C1 segment of cervical spinal cord (tissue), 14 donors: ENCODE results near the gene ANKRD52.
"Not testable (repeated sequence)": the region's sequence is repeated elsewhere in the genome, so short reads cannot be mapped to it uniquely, and the experiment has no call there.

ENCODE experiments used
- DNase-seq, 14 donors: peaks; one replicate each; lab custom pipeline; 2025; lab: John Stamatoyannopoulos, UW

The ANKRD52 gene

GRCh38 chr12:56258068-56258819 lies at the start of gene ANKRD52:
Gene ANKRD52 (minus strand): TSS chr12:56258384. CDS start chr12:56258269, 115 bp downstream.
- peak; percentile 35 to 85 (median 73) for DNase-seq

DNA sequence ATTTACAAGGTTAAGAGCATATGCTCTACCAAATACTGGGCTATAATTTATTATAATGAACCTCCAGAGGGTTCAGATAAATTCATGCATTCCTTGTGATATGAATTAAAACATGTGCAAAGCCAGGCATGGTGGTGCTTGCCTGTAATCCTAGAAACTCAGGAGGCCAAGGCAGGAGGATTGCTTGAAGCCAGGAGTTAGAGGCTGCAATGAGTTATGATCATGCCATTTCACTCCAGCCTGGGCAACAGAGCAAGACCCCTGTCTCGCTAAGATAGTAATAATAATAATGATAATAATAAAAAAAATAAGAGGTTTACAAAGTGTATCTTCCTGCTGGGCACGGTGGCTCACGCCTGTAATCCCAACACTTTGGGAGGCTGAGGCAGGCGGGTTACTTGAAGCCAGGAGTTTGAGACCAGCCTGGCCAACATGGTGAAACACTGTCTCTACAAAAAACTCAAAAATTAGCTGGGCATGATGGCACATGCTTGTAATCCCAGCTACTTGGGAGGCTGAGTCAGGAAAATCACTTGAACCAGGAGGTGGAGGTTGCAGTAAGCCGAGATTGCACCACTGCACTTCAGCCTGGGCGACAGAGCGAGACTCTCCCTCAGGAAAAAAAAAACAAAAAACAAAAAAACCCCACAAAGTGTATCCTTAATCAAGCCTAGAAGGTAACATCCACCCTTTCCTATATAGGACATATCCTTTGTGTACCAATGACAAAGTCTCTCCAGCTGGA lies 49.2 kb upstream of the ANKRD52 start:
- DNase-seq = no peak

- no peak for DNase-seq
These were observed 46.8 kb upstream of the ANKRD52 start for GRCh38 chr12:56304872-56305590.

GRCh38 chr12:56304276-56304675 lies 46.1 kb upstream of the ANKRD52 start:
- DNase-seq = no peak

DNA sequence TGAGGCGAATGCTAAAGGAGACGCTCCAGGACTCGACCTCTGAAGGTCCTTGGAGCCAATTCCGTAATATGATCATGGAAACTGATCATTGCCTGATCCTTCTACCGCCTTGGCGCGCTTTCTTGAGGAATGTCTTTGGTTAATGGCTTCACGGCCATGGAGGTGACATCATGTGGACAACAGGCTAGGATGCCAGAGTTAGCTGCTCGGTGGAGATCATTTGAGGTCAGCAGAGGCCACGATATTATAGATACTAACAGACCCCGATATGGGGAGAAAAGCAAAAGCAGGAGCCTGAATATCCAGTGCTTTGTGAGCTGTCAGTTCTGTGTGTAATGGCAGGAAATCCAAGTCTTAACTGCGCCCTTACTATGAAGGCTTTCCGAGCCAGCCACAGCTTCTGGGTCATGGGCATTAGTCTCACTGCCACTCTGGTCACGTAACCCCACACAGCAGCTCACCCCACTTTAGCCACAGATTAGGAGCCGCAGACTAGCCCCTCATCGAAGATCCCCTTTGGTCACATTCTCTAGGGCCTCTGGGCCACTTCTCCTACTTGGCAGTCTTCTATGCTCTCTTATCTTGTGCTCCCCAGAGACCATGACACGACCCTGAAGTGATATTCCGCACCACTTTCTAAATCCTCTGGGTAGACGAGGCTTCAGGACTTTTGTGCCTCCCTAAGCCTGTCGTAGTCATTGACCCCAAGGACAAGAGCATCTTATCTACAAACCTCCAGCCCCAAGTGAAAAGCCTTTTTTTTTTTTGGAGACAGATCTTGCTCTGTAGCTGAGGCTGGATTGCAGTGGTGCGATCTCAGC lies 42.7 kb upstream of the ANKRD52 start:
- no peak for DNase-seq

DNA sequence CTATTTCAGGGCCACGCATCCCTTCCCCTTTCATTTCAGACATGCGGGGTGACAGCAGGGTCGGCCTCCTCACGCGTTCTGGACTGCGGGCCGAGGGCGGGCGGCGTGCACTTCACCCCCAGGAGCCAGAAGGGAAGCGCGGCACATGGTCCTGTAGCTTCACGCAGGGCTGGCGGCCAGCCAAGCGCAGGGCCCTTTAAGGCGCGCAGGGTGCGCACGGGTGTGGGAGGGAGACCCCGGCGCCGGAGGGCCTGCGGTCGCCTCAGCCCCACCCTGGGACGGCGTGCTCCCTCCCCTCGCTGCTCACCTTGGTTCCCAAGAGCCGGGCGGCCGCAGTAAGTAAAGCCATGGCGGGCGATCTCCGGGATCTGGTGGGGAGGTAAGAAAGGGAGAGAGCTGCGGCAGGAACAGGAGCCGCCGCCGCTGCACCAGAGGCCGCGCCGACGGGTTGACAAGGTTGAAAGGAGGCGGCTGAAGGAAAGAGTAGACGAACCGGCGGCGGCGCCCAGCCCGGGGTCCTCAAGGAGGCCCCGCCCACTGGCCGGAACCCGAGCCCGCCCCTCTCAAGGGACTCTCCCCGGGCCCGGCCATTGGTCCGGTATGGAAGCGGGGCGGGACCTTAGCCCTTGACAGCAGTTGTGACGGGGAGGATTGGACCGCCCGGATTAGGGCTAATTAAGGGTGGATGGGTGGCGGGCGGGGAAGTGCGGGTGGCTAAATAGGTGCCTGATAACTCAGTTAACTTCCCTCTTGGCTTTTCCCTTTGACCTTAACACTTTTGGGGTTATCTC lies 41.9 kb upstream of the ANKRD52 start, which contains the start of gene CS:
CS (minus strand) TSS at position 478 of the 791 bp plus-strand sequence; CDS start at position 349, 129 bp downstream.
- peak; percentile 56 to 97 (median 91) for DNase-seq

GRCh38 chr12:56299308-56299852 lies 41.2 kb upstream of the ANKRD52 start:
- peak in 2 of 14 donors; percentile 46 to 71 for DNase-seq

DNA sequence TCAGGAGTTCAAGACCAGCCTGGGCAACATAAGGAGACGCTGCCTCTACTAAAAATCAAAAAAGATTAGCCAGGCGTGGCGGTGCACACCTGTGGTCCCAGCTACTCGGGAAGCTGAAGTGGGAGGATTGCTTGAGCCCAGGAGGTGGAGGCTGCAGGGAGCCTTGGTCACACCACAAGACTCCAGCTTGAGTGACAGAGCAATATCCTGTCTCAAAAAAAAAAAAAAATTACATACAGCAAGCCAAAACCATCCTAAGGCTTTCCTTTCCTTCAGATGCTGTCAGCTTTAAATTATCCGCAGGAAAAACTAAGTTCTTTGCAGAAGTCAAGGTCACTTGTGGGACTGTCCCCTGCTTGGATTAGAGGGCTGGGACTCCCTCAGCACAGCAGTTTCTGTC lies 40.6 kb upstream of the ANKRD52 start:
- no peak for DNase-seq

DNA sequence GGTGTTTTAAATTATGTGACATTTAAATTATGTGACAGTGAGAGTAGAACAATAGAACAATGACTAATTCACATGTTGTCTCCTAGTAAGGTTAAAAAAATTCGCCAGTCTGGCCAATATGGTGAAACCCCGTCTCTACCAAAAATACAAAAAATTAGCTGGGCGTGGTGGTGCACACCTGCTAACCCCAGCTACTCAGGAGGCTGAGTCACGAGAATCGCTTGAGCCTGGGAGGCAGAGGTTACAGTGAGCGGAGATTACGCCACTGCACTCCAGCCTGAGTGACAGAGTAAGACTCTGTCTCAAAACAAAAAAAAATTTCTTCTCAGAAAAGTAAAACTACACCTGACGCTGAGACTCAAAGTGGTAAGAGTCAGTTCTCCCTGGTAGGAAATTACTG lies 39.2 kb upstream of the ANKRD52 start:
- no peak for DNase-seq

DNA sequence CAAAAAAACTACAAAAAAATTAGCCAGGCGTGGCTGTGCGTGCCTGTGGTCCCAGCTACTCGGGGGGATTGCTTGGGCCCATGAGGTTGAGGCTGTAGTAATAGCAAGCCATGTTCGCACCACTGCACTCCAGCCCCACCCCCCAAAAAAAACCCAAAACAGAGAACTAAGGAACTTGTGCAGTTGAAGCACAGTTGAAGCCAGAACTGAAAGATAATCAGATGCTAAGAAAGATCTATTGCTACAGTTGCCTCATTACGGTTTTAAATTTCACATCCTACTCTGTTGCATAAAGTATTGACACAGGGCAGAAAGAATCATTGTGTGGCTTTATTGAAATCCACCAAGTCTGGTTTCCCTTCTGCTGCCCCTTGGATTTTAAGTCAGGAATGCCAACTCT lies 38.1 kb upstream of the ANKRD52 start:
- no peak for DNase-seq

DNA sequence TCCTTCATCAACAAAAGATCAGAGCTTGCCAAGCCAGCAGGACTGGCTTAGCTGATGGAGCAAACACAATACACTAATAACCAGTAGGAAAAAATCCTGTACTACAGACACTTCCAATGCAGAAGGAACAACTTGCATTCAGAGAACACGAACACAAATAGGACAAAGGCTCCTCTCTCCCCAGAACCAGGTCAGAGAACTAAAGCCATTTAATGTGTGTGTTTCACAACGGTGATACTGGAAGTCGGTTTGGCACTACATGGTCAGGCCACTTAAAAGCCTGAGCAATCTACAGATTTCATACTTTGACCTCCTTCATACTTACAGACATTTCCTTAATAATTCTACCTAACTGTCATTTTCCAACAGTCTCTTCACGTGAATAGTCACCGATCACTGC lies 35.6 kb upstream of the ANKRD52 start:
- DNase-seq = no peak

- DNase-seq = no peak
These were observed 30.7 kb upstream of the ANKRD52 start for GRCh38 chr12:56288705-56289387.

DNA sequence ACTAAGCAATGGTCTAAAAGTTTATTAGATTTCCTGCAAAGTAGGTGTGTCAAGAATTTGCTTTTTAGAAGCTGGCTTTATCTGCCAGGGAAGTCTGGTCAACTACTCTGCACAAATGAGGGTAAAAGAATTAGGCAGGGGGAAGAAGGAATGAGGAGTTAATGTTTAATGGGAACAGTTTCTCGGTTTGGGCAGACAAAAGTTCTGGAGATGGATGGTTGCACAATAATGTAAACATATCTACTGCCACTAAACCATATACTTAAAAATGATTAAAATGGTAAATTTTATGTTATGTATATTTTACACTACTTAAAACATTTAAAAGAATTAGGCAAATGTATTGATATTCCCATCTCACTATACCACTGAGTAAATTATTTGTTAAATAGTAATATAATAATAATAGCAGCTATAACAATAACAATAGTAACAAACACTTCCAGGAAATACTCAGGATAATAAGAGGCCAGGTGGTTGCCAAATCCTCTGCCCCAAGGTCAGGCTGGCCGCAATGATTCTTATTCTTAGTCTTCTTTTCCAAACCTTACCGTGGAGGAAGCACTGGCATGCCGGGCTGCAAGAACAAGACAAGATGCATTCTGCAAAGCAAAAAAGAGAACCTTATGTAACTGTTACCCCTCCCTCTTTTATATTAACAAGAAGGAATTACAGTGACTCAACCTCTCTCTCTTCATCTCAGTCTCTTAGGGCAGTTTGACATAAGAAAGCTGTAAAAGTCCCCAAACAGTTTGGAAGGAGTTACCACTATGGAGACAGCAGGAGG lies 28.1 kb upstream of the ANKRD52 start:
- no peak for DNase-seq

GRCh38 chr12:56284263-56284662 lies 26.1 kb upstream of the ANKRD52 start:
- not testable (repeated sequence) for DNase-seq

DNA sequence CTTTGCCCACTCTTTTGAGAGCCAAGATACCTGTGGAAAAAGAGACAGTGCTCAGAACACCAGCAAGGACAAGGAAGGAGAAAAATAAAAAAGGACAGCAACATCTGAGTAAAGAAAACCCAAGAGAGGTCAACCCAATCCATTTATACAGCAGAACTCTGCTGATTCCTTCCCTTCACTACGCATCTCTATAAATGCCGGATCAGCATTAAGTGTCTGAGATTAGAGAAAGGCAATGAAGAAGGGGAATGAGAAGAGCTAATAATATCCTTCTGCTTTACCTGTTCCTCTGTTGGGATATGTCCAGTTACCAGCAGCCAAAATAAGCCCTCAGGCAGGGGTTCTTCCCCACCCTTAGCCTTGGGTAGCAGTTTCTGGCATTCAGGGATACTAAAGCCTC lies 24.4 kb upstream of the ANKRD52 start:
- DNase-seq = no peak

DNA sequence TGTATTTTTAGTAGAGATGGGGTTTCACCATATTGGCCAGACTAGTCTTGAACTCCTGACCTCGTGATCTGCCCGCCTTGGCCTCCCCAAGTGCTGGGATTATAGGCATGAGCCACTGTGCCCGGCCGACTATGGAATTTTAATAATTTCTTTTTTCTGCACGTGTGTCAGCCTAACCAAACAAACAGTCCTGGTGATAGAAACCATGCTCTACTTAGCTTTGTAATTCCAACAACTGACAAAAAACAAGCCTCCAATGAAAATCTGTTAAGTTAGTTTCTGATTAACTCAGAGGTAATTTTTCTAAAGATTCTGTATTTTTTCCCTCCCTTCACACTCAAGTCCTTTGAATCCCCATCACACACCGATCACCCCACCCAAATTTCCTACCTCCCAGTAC lies 23.8 kb upstream of the ANKRD52 start:
- no peak for DNase-seq

- DNase-seq = no peak
These were observed 22.7 kb upstream of the ANKRD52 start for GRCh38 chr12:56280849-56281248.

DNA sequence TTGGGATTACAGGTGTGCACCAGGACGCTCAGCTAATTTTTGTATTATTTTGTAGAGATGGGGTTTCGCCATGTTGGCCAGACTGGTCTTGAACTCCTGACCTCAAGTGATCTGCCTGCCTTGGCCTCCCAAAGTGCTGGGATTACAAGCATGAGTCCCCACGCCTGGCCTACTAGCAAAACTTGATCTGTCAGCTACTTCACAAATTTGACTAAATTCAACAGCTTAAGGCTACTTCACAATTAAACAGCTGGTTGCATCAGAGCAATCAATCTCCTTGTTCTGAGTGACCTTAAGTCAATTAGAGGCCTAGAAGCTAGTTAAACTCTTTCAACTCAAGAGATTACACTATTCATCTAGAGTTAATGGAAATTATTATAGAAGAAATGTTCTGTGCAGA lies 20.7 kb upstream of the ANKRD52 start:
- DNase-seq = no peak

DNA sequence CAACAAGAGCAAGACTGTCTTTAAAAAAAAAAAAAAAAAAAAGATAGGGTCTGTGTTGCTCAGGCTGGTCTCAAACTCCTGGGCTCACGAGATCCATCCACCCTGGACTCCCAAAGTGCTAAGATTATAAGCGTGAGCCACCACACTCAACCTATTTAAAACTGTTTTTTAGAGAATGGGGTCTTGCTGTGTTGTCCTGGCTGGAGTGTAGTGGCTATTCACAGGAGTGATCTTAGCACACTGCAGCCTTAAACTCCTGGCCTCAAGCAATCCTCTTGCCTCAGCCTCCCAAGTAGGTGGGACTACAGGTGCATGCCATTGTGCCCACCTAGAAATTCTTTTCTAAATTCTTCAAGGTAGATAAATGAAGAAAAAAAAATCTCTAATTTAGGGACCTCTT lies 16.1 kb upstream of the ANKRD52 start:
- DNase-seq = no peak
